ENCODE results near the gene SH3PXD2A.

DNA sequence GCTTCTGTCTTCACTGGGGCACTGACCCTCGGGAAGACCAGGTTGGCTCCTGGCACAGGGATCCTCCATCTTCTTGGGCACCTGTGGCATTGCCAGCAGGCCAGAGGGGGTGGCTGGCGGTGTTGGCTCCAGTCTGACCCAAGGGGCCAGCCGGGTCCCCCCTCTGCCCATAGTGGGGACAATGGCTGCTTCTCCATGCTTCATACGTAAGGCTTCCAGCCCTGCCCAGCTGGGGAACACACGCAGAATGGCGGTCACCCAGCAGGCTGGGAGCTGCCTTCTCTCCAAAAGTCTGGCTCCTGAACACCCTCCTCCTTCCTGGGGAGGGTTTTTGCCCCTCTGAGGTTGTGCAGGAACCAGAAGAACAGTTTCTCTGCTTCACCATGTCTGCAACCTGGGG is 255.1 kb downstream of the SH3PXD2A start:
- TF ChIP-seq POLR2A (IDR thresholded peaks at IDR 0.05) = no peak
- TF ChIP-seq, protein P1, sequence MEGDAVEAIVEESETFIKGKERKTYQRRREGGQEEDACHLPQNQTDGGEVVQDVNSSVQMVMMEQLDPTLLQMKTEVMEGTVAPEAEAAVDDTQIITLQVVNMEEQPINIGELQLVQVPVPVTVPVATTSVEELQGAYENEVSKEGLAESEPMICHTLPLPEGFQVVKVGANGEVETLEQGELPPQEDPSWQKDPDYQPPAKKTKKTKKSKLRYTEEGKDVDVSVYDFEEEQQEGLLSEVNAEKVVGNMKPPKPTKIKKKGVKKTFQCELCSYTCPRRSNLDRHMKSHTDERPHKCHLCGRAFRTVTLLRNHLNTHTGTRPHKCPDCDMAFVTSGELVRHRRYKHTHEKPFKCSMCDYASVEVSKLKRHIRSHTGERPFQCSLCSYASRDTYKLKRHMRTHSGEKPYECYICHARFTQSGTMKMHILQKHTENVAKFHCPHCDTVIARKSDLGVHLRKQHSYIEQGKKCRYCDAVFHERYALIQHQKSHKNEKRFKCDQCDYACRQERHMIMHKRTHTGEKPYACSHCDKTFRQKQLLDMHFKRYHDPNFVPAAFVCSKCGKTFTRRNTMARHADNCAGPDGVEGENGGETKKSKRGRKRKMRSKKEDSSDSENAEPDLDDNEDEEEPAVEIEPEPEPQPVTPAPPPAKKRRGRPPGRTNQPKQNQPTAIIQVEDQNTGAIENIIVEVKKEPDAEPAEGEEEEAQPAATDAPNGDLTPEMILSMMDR (IDR thresholded peaks at IDR 0.05) = no peak

All from adrenal gland (tissue), 5 donors.